Daoy (cell line): Measurements from ENCODE around the gene SYNPO2. TPM values are rescaled to one million over a fixed set of nuclear protein-coding genes. Genes with fewer than 3 reads are reported as not detected.

Experiments
- DNase-seq: peaks from one replicate; pipeline ENCODE4 v3.0.0-alpha.2; 2015; ENCODE audit warnings: low read depth
- total RNA-seq: library from RNA; depleted of rRNA; stranded (reverse); fragments of >200 nt; shearing (Covaris generic); gene quantifications from 2 replicates; pipeline ENCODE4 v1.2.3, GENCODE V29; 2014

SYNPO2 gene
- total RNA-seq, 1 experiment from 2014 or later, result 0.11 TPM

DNA sequence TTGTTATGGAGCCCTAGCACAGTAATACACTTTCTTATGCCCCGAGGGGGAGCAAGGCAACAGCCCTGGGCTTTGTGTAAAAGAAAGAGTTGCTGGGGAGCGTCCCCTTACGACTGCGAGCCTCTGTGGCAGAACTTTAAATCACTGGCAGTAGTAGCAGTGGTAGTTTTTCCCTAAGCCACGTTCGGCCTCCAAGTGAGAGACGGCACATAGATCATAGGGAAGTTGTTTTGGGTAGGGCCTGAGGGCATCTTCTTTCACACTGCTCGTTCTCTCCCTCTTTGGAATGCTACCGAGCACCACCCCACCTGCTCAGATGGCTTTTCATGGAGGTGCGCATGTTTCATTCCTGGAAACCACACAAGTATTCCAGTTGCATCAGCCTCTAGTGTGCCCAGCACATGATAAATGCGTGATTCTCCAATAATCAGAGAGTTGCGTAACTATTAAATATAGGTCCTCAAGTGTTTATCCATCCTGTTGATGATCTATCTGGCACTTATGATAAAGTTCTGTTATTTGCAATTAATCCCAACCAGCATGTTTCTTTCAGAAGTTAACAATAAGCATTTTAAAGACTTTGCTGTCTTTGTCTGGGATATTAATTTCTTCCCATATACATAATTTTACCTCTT, 7.0 kb upstream of the SYNPO2 start:
- no peak for DNase-seq

DNA sequence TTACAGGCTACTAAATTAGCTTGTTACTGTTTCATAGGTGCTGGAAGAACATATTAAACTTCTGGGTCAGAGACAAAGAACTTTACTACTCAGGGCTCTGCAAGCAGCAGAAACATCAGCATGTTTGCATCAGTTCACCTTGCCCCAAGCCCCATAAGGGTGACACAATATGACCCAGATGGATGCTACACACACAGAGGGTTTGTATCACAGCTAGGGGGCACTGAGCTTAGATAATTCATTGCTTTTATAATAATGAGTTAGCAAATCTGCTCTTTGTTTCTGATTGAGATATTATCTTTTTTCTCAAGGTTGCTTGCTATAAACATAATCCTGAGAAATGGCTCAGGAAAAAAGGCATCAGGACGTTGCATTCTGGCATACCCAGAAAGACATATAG, 4.8 kb upstream of the SYNPO2 start:
- DNase-seq, result no peak

DNA sequence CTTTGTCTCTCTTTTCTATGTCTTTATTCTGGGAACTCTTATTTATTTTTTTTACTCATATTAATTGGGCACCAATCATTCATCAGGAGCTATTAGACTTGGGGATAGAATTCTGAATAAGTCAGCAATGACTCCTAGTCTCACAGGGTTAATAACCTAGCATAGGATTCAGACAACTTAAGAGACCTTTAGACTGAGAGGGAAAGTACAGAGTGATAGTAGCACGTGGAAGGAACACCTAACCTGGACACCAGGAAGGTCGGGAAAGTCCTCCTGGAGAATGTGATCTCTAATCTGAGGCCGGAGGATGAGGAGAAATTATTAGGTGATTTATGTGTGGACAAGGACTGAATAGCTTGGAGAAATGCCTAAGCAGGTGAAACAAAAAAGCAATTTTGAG, 3.9 kb upstream of the SYNPO2 start:
- DNase-seq, result no peak

DNA sequence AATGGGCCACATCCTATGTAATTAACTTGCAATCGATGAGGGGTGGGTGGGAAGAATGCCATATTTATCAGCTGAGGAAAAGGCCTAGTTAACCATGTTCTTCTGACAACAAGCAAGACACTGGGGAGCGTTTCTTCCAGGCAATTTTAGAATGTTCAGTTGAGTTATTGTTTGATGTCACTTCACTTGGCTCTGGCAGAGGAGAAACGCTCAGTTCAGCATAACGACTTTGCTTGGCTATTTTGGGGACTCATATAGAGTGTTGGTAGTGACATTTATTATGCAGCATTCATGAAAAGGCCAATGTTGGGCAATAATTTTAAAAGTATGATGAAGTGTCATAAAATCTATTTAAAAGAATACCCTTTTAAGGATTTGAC, 648 bp downstream of the SYNPO2 start:
- no peak for DNase-seq

DNA sequence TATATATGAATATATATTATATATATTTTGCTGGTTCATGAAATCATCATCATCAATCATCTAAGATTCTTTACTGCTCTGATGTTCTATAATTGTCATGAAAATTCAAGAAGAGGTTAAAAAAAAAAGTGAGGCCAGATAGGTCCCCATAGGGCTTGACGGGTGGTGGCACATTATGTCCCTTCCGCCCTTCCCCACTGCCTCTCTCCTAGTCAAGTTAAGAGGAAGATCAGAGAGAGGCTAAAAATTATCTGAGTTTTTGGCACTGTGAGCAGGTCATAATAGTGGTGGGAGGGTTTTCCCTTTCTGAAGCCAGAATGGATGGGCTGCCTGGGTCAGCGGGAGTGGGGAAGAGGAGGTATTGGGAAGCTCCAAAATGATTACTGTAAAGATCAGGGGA, 5.4 kb downstream of the SYNPO2 start:
- no peak for DNase-seq

DNA sequence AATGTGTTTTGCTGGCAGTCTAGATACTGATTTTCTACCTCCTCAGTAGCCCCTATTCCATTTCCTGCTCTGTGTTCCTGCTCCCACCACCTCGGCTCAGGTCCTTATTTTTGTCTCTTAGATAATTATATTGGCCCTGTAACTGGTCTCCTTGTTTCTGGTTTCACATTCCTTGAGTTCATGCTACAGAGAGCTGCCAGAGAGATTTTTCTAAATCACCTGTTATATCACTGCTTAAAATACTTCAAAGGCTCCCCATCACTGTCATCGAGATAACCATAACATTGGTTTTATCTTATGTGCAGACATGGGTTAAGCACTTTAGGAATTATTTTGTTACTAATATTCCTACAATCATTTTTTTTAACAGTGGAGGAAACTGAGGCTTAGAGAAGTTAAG, 9.6 kb downstream of the SYNPO2 start:
- no peak for DNase-seq

DNA sequence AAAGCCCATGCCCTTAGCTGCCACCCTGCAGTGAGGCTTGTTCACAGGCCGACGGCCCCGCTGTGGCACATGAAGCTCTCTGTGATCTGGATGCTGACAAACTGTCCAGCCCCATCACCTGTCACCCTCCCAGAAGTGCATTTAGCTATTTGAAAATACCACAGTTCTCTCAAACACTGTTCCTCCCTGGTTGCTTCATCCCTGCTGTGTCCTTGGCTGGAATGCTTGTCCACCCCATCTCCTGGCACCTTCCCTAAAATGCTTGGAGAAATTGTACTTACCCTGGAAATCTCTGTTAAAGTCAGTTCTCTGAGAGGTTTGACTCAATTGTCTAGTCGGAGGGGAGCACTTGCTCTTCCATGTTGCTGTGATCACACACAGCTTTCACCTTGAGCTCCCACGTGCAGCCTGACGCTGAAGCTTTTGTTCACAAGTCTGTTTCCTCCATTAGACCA, 10.1 kb downstream of the SYNPO2 start:
- DNase-seq, result no peak

DNA sequence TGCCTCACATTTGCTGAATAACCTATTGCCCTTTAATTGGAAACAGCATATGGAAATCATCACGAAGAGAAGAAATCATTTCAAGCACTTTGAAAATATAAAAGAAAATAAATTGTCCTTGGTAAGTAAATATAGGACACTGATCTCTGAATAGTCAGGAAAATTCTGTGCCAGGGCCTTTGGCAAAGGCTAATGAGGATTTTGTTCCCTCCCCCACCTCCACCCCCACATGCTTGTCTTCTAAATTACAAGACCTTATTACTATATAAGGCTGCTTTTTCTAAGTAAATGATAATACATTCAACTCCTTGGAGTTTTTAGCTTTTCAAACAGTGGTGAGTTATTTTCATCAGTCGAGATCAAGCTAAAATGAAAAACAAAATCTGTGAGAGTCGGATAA, 15.8 kb downstream of the SYNPO2 start:
- no peak for DNase-seq

DNA sequence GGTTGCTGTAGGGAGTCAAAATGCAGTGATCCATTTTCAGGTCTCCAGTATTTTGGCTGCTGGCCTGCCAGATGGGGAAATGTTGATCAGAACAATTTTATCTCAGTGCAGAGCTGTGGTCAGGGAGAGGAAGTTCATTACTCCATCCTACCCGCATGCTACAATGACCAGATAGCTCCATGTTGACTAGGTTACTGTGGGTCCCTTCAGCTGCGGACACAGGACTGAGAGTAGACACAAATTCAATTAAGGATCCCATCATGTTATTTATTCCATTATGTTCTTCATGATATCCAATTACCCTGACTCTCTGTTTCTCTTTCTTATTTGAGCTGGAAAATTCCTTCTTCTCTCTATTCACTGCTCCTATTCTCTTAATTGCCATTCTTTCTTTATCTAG, 16.3 kb downstream of the SYNPO2 start:
- peak; percentile 24 for DNase-seq

DNA sequence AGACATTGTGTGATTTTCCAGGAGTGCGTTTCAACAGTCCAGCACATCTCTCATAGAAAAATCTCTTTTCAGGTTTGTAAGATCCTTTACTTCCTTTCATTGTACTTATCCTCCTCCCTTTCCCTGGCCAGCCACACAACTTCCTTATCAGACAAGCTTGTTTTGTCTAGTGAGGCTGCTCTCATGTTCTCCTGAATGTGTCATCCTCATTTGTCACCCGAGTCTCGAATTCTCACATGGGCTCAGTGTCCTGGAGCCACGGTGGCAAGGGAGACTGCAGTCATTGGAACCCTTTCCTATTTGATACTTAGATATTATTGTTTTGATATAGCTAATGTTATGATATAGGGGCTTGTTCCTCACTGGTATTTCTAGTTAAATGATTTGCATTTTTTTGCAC, 16.9 kb downstream of the SYNPO2 start:
- DNase-seq, result peak; percentile 66

DNA sequence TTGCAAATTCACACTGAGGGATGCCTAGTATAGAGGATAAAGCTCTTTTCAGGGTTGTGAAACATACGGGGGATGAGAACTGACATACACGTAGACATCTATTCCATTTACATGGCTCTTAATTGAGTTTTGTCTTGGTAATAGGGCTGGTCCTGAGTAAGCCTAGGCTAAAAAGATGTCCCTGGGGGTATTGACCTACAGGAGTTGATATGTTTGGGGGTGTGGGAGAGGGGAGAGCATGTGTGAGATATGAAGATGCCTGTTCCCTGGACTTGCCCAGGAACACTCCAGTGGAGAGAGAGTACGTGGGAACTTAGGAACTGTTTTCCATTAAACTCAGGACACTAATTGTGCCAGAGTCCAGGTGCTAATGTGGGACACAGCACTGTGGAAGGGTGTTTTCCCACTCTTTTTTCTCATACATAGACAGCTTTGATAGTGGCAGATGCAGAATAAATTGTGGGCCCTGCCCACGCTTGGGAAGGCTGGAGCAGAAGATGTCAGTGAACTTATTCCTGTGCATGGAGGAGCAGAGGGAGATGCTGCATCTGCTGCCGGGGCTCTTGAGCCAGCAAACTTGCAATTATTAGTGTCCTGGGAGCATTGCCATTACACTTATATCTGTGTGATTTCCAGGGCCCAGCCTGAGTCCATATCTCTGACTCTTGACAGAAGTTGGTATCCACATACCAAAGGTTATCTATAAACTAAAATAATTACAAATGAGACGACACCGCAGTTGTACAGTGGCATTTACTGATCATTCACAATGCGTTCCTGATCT, 20.7 kb downstream of the SYNPO2 start:
- DNase-seq, result no peak

DNA sequence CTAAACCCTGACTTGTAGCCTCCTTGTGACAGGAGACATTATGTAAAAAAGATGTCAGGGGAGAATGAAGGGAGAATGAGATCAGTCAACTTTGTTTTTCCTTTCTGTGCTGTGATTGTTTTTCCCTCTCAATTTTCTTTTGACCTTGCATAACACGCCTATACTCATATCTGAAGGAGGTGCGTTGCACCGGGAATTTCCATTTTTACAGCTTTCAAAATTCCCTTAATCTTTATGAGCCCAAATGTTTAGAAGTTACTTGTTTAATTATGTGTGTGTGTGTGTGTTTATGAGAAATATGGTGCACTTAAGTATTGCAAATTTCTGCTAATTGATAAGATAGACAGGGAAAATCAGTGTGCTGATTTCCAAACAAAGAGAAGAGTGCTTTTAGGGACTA, 21.6 kb downstream of the SYNPO2 start:
- DNase-seq, result no peak

DNA sequence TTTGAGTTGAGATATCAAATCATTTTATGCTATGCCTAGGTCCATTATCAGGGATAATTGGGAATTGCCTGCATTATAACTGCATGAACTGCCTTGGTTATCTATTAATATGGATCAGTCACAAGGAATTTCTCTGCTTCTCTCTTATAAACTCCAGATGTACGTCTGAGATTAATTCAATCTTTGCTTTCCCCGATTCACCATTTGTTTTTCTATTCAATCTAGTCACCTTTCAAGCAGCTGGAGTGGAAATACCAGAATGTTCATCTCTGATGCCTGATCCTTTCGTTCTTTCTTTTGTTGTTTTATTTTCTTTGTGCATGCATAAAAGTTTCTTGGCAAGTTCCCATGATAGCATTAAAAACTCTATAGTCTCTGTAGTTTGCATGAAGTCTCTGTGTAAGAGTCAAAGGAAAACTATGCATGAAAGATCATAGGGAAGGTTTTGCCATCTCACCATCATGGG, 22.6 kb downstream of the SYNPO2 start:
- DNase-seq, result no peak

DNA sequence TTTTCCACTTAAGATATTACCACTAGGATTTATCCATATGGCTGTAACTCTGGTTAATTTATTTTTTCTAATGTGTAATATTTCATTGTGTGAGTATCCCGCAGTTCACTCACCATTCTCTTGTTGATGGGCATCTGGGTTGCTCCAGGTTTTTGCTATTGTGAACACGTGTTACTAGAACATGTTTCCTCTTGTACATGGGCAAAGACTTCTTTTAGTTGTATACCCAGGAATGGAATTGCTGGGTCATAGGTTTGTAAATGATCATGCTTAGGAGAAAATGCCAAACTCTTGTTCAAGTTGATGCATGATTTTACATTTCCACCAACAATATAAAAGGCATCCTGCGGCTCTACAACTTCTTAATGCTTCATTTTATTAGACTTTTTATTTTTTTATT, 26.8 kb downstream of the SYNPO2 start:
- DNase-seq, result no peak

DNA sequence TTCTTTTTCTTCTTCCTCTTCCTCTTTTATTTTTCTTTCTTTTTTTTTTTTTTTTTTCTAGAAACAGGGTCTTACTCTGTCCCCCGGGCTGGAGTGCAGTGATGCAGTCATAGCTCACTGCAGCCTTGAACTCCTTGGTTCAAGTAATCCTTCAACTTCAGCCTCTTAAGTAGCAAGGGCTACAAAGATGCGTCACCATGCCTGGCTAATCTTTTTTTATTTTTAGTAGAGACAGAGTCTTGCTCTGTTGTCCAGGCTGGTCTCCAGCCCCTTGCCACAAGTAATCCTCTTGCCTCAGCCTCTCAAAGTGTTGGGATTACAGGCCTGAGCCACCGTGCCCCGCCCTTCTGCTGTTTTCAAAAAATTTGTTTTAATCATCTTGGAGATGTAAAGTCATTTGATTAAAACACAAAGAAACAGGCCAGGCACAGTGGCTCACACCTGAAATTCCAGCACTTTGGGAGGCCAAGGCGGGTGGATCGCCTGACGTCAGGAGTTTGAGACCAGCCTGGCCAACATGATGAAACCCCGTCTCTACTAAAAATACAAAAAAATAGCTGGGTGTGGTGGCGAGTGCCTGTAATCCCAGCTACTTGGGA, 28.1 kb downstream of the SYNPO2 start:
- no peak for DNase-seq

DNA sequence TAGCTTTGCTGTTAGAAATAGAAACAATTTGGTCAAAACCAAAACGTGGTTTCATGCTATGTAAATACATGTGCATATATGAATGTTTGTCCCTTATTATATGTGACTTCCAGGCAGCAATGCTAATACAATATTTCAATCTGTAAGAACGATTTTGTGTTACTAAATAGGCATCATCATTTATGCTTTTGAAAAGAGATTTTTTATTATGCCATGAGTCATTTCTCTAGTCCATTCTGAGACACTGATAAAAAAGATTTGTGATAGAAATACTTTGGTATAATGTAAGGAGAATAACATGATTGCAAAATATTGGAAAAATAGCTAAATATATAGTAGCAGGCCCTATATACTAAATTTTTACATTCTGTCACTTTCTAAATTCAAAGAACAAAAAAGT, 28.9 kb downstream of the SYNPO2 start:
- DNase-seq, result no peak

DNA sequence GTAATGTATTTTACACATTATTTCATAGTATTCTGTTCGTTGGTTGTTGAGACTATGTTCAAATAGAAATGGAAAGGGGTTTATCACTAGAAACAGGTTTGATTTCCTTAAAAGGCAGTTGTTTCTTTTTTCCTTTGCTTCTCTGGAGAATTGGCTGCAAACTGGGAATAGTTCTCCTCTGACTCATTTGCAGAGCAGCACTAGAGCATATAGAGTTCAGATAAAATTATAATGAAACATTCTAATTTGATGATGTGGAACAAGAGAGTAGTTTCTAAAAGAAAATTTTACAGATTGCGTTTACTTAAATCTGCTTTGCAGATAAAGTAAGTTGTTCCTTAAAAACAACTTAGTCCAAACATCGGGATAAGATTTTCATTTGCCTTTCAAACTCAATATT, 29.7 kb downstream of the SYNPO2 start:
- DNase-seq, result peak; percentile 44

DNA sequence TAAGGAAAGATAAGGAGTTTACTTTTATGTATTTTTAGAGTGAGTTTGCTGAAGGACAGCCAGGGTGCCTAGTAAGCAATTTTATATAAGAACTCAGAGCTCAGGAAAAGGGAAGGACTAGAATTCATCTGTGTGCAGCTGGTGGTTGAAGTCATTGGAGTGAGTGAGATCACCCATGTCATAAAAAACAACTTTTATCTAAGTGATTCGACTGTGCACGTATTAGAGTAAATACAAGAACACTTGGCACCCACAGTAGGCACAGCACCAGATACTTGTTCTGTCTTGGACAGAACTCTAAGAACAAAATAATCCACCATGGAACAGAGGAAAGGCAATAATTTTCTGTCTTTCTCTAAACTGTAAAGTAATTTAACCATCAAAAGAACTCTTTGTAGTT, 31.6 kb downstream of the SYNPO2 start:
- peak; percentile 6 for DNase-seq

DNA sequence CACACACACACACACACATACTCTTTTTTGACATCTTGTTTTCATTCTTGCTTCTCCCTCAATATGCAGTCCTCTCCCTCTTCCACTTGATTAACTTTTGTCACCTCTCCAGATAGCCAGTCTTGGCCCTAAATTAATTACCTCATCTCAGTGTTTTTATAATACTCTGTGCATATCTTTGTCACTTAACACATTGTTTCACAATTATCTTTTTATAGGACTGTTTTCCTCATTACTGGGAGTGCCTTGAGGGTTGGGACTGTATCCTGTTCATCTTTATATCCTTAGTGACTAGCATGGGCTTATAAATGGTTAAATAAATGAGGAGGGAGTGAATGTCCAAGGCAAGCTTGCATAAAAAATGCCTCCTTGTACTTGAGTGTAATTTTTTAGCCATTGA, 33.1 kb downstream of the SYNPO2 start:
- DNase-seq, result no peak

DNA sequence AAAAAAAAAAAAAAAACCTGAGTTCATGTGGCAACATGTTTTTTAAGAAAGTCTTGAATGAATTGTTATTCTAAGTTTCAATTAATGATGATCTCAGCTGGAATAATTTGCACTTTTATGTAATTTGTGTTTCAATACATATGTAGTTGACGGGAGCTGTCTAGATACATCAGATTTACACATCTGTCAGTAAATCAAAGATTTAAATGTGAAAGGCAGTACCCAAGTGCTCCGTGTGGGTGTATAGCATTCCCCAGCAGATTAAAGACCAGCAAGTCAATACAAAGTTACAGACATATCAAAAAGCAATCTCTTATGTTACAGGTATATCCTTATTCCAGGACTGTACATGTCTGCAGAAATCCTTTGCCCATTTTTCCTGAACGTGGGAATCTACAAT, 35.2 kb downstream of the SYNPO2 start:
- DNase-seq, result no peak

DNA sequence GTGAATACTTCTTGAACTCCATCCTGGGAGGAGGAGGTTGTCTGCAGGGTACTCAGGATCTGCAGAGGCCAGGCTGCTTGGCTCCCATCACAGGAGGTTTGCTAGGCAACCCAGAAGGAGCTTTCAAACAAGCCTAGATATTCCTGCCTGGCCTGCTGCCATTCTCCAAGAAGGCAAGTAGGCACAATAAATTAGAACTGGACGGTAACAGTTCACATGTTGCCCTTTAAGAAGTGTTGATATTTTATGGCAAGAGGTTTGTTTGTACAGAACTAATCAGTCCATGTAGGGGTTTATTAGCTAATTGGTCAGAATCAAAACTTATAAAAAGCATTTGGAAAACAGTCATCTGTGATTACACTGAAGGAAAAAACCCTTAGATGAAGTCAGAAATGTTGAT, 39.3 kb downstream of the SYNPO2 start:
- no peak for DNase-seq

DNA sequence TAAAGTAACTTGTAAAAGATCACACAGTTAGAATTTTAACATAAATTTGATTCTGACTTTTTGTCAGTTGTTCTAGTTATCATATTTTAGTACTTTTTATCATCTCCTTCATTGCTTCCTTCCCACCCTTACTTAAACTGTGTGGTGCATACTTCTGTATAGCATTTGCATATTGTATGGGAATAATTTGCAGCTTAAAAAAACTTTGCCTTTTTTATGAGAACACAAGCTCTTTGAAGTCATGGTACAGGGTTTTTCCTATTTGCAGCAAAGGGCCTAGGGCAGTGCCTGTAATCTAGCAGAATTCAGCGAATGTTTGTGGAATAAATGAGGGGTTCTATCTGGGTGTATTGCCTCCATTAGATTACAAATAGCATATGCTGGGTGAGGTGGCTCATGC, 41.6 kb downstream of the SYNPO2 start:
- DNase-seq, result no peak

DNA sequence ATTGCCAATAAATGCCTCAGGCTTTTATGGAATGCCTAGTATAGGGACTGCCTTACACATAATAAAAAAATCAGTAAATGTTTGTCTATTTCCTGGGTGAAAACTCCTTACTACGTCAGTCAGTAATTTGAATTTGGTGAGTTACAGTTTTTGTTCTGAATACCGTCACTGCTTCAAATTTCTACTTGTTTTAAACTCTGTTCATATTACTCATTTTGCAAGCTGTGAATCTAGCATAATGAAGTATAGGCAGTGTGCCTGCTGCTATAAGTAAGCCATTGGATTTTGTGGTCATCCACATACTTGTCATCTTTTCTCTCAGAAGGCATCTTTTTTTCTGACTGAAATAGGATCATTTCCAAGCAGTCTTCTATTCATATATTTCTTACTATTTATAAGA, 43.1 kb downstream of the SYNPO2 start:
- no peak for DNase-seq
